GM10248 (cell line): ENCODE results near the gene ANKRD39.

Source experiments
- CTCF ChIA-PET: fragments of 300-600 bp; sonication (Branson Sonifier 250); formaldehyde crosslinking; extraction: SDS; loops from one replicate; lab custom pipeline; 2021; ENCODE audit warnings: antibody characterized with exemption; lab: Yijun Ruan, JAX
- POLR2A ChIA-PET: fragments of 350-650 bp; sonication (Branson Sonifier 250); formaldehyde crosslinking; extraction: SDS; loops from one replicate; lab custom pipeline; 2020; ENCODE audit warnings: antibody characterized with exemption; lab: Yijun Ruan, JAX
- DNase-seq: peaks from one replicate; pipeline ENCODE4 v3.0.0; 2012; ENCODE audit errors: extremely low spot score
- CTCF ChIP-seq: IDR thresholded peaks from 2 replicates; pipeline ENCODE4 v1.5.1; 2012; ENCODE audit warnings: mild to moderate bottlenecking, low read depth; ENCODE audit errors: extremely low read depth, missing control alignments, control extremely low read depth

Gene ANKRD39

GRCh38 chr2:96819876-96820511, 37.8 kb downstream of the ANKRD39 start:
- ChIA-PET CTCF (interaction anchor here (1.1 to 2.6 kb wide), 6 partner anchors 12 to 59 kb away, joined by 3 to 14 read pairs (median 6); partner anchors contain the start of gene ANKRD39), POLR2A (interaction anchor here (0.5 kb wide), 1 partner anchor 273 kb away, joined by 5 read pairs; no protein-coding TSS in a partner anchor)
- TF ChIP-seq CTCF = no peak
- no peak for DNase-seq

GRCh38 chr2:96819128-96819875, 38.5 kb downstream of the ANKRD39 start:
- TF ChIP-seq CTCF = no peak
- no peak for DNase-seq
- ChIA-PET CTCF (interaction anchor here (1.1 to 2.6 kb wide), 5 partner anchors 13 to 58 kb away, joined by 3 to 14 read pairs (median 6); partner anchors contain the start of gene ANKRD39), POLR2A (no interaction called here)

- ChIA-PET POLR2A (no interaction called here), CTCF (interaction anchor here (1.8 to 6.8 kb wide), 4 partner anchors 15 to 56 kb away, joined by 6 to 41 read pairs (median 8); partner anchors contain the start of genes ANKRD39 and CNNM4)
Measured at GRCh38 chr2:96817882-96818281, 39.9 kb downstream of the ANKRD39 start.

GRCh38 chr2:96816836-96817702, 40.7 kb downstream of the ANKRD39 start:
- TF ChIP-seq CTCF = peak; percentile 15
- ChIA-PET POLR2A (no interaction called here), CTCF (interaction anchor here (0.9 to 6.8 kb wide), 10 partner anchors 11 to 287 kb away, joined by 3 to 41 read pairs (median 4); partner anchors contain the start of genes ANKRD39 and CNNM4)
- no peak for DNase-seq

More at GRCh38 chr2:96817882-96818281, 39.9 kb downstream of the ANKRD39 start:
- DNase-seq = no peak
- no peak for TF ChIP-seq CTCF

- TF ChIP-seq CTCF = peak; percentile 37
- ChIA-PET CTCF (interaction anchor here (0.8 to 6.8 kb wide), 12 partner anchors 12 to 286 kb away, joined by 3 to 41 read pairs (median 4); partner anchors contain the start of genes ANKRD39 and CNNM4), POLR2A (interaction anchor here (0.6 to 1.7 kb wide), 2 partner anchors 49 to 50 kb away, joined by 3 to 5 read pairs; no protein-coding TSS in a partner anchor)
- peak; percentile 99 for DNase-seq
Measured at GRCh38 chr2:96816127-96816835, 41.5 kb downstream of the ANKRD39 start, which contains the start of gene CNNM3. Gene CNNM3 (plus strand): TSS chr2:96816268. CDS start chr2:96816278, 10 bp downstream.
